ENCODE data around the gene WFDC1. TPM values are rescaled to one million over a fixed set of nuclear protein-coding genes. Genes with fewer than 3 reads are reported as not detected.

Gene WFDC1
- total and polyA plus RNA-seq, 2 of the 4 experiments (the other 2 are of a cell fraction) = 4.7 to 6.8 TPM

DNA sequence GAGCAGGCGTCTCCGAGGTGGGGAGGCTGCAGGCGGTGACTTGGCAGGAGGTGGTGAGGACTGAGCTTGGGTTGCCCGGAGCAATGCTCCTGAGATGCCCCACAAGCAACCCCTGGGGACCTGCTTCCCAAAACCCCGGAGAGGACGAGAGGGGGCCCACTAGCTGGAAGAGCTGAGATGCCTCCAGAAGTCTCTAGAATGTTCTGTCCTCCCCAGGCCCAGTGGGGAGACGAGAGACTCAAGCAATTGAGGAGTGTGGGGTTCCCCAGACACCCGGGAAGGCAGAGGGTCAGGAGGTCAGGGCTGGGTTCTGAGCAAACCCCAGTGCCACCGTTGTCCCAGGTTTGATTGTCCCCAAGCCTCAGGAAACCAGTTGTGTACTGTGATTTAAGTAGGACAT is 52.5 kb downstream of the WFDC1 start:
- H2BK5ac ChIP-seq (ENCODE audit: low read depth, low read length, poor library complexity, severe bottlenecking) = no peak overlapping the region
- TF ChIP-seq CTCF (conservative IDR thresholded peaks at IDR 0.05; ENCODE audit: low read depth, low read length) = no peak
- TF ChIP-seq FOS (IDR thresholded peaks at IDR 0.05; ENCODE audit: low read depth, low read length) = no peak
- no peak for TF ChIP-seq MAFK (IDR thresholded peaks at IDR 0.05; ENCODE audit: low read depth, low read length)
- TF ChIP-seq, protein P1, sequence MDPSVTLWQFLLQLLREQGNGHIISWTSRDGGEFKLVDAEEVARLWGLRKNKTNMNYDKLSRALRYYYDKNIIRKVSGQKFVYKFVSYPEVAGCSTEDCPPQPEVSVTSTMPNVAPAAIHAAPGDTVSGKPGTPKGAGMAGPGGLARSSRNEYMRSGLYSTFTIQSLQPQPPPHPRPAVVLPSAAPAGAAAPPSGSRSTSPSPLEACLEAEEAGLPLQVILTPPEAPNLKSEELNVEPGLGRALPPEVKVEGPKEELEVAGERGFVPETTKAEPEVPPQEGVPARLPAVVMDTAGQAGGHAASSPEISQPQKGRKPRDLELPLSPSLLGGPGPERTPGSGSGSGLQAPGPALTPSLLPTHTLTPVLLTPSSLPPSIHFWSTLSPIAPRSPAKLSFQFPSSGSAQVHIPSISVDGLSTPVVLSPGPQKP (IDR thresholded peaks at IDR 0.05; ENCODE audit: borderline replicate concordance, low read depth, low read length) = no peak
- TF ChIP-seq RCOR1 (IDR thresholded peaks at IDR 0.05; ENCODE audit: insufficient replicate concordance, low read length) = no peak
- TF ChIP-seq SMC3 (IDR thresholded peaks at IDR 0.05; ENCODE audit: low read depth, low read length) = no peak
- TF ChIP-seq POLR2A (IDR thresholded peaks at IDR 0.05; ENCODE audit: low read depth, low read length) = no peak
- intact Hi-C loops (cut with micrococcal nuclease) = no loop called here
- H3K79me1 ChIP-seq (ENCODE audit: low read depth in 1 of 2, low read length in 2 of 2) = no peaks in the 10 kb centered on the region
- DNase-seq = no peak
- H2BK15ac ChIP-seq (ENCODE audit: low read depth, low read length) = no peak overlapping the region
- dilution Hi-C loops (cut with HindIII; ENCODE audit: low sequenced_read_pairs, unreplicated experiment) = no loop called here
- no peak overlapping the region for H2BK120ac ChIP-seq (ENCODE audit: low read depth, low read length)
- no peak overlapping the region for H3K4me3 ChIP-seq (ENCODE audit: insufficient read depth, low read depth, low read length)
- WGBS, 2 experiments (ENCODE audit: extremely low coverage in 2 of 2, insufficient read length in 1 of 2) = 58% methylated on average over 5 of the region's 9 CpGs; no CpG with 5 or more reads in 1 of the 2 experiments
- H3K9ac ChIP-seq (ENCODE audit: low read depth, low read length) = no peak overlapping the region
- no peak overlapping the region for H4K91ac ChIP-seq (ENCODE audit: insufficient read depth, low read depth, low read length)
- no peaks in the 10 kb centered on the region for H3K9me3 ChIP-seq (ENCODE audit: control insufficient read depth, insufficient read depth, low read length)
- H3K27ac ChIP-seq (ENCODE audit: insufficient read depth, low read length) = no peak overlapping the region
- no peak overlapping the region for H2AK5ac ChIP-seq (ENCODE audit: low read depth, low read length)
- no peak overlapping the region for H3K23ac ChIP-seq (ENCODE audit: low read depth, low read length)
- H3K4me2 ChIP-seq (ENCODE audit: low read depth, low read length) = no peak overlapping the region
- in situ Hi-C loops (cut with MboI; ENCODE audit: low sequenced_read_pairs) = no loop called here
- CTCF ChIA-PET = no interaction called here
- no peaks in the 10 kb centered on the region for H3K9me1 ChIP-seq (ENCODE audit: insufficient read depth, low read length)
- POLR2A ChIA-PET (ENCODE audit: unreplicated experiment) = no interaction called here
- H3K18ac ChIP-seq (ENCODE audit: low read depth, low read length) = no peak overlapping the region
- no peak overlapping the region for H4K8ac ChIP-seq (ENCODE audit: low read depth in 2 of 2, low read length in 2 of 2)
- no peak overlapping the region for H4K5ac ChIP-seq (ENCODE audit: low read depth, low read length)
- H3K14ac ChIP-seq (replicated peaks; ENCODE audit: low read depth, low read length) = no peak overlapping the region
- H3K4ac ChIP-seq (ENCODE audit: low read depth, low read length) = no peak overlapping the region
- H2AK9ac ChIP-seq (replicated peaks; ENCODE audit: low read depth, low read length, poor library complexity) = no peak overlapping the region
- no peaks in the 10 kb centered on the region for H3K36me3 ChIP-seq (ENCODE audit: control insufficient read depth, insufficient read depth, low read length)
- BruUV-seq (replicated peaks) = no TSS peak
- no peak overlapping the region for H2BK20ac ChIP-seq (ENCODE audit: low read depth, low read length)
- H4K20me1 ChIP-seq (ENCODE audit: insufficient read depth, low read length) = no peaks in the 10 kb centered on the region
- no peak for ATAC-seq (ENCODE audit: low read depth)
- no peak overlapping the region for H2AFZ ChIP-seq (replicated peaks; ENCODE audit: low read length, poor library complexity)
- no peak overlapping the region for H3K56ac ChIP-seq (ENCODE audit: extremely low read depth, insufficient read depth, low read length)
- H3K27me3 ChIP-seq (ENCODE audit: control insufficient read depth, insufficient read depth, low read length) = peaks cover 56% of the 10 kb centered on the region
- no peaks in the 10 kb centered on the region for H3K4me1 ChIP-seq (ENCODE audit: control insufficient read depth, insufficient read depth, low read length)

All from IMR-90 (cell line).